Measurements from ENCODE around the gene NR1H4. TPM values are rescaled to one million over a fixed set of nuclear protein-coding genes. Genes with fewer than 3 reads are reported as not detected.

NR1H4 gene
- total and polyA plus RNA-seq, 2 of the 13 experiments (the other 11 are each of a cell fraction or from before 2014, with no cell fraction given): 27.3 to 114 TPM

GRCh38 chr12:100518376-100518775, 44.7 kb downstream of the NR1H4 start (continued):
- TF ChIP-seq SETDB1 (CRISPR knock-in tag; IDR thresholded peaks at IDR 0.05; ENCODE audit: borderline replicate concordance): no peak

DNA sequence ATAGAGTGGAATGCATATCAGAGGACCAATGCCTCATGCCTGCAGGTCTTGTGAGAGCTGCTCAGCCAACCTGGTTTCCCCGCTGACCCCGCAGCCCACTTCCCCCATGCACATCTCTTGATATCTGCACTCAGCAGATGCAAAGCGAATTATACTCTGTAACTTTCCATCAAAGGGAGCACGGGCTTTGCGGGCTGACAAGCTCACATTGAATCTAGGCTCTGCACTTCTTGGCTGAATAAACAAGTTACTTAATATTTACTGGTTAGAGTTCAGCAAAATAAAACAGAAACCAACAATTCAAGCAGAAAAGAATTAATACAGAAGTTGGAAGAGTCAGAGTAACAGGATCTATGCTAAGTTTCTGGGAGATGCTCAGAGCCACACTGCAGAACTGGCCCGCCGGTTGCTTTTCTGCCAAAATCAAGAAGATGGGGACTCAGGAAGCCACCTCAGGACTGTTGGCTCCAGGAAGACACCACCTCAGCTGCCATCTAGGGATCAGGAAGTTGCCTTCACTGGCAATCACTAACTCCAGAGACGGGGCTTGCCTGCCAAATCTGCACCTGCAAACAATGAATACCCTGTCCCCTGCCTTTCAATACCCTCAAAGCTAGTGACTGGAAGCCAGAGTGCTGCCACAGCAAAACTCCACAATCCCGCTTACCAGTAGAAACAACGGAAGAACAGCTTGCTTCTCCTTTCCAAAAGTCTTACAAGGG, 46.5 kb downstream of the NR1H4 start:
- peaks cover 4 to 52% of the 10 kb centered on the region in 2 experiments; a peak in 4 of 5 replicates for H3K36me3 ChIP-seq (replicated peaks in 1 of 2; ENCODE audit: control insufficient read depth in 1 of 2, insufficient read depth in 2 of 2, low read length in 2 of 2)
- in situ Hi-C loops (cut with HindIII; ENCODE audit: extremely low pct_ligation_motif_present, low pct_unique_long_range_greater_than_20kb): no loop called here
- intact Hi-C loops (cut with micrococcal nuclease; ENCODE audit: unreplicated experiment): no loop called here
- no TSS peak for BruUV-seq (replicated peaks)
- peak; percentile 28; the same call in 2 of the 3 replicates for ATAC-seq
- peaks cover 22% of the 10 kb centered on the region; the same call in 1 of the 2 replicates for H3K4me1 ChIP-seq (ENCODE audit: insufficient read depth, low read length)
- H3K79me2 ChIP-seq (ENCODE audit: insufficient read depth, low read length): peaks cover 10% of the 10 kb centered on the region
- no peak for TF ChIP-seq ZNF12 (CRISPR knock-in tag; IDR thresholded peaks at IDR 0.05)
- no peak for TF ChIP-seq ZNF337 (CRISPR knock-in tag; IDR thresholded peaks at IDR 0.05; ENCODE audit: borderline replicate concordance, low read depth)
- no peak for TF ChIP-seq HNRNPUL1 (IDR thresholded peaks at IDR 0.05; ENCODE audit: low read depth, low read length)
- no peak for TF ChIP-seq MBD4 (IDR thresholded peaks at IDR 0.05; ENCODE audit: borderline replicate concordance, low read length)
- TF ChIP-seq POGZ (CRISPR knock-in tag; IDR thresholded peaks at IDR 0.05): no peak
- TF ChIP-seq, protein P1, sequence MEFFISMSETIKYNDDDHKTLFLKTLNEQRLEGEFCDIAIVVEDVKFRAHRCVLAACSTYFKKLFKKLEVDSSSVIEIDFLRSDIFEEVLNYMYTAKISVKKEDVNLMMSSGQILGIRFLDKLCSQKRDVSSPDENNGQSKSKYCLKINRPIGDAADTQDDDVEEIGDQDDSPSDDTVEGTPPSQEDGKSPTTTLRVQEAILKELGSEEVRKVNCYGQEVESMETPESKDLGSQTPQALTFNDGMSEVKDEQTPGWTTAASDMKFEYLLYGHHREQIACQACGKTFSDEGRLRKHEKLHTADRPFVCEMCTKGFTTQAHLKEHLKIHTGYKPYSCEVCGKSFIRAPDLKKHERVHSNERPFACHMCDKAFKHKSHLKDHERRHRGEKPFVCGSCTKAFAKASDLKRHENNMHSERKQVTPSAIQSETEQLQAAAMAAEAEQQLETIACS (CRISPR knock-in tag; IDR thresholded peaks at IDR 0.05): no peak
- TF ChIP-seq ZBTB8A (CRISPR knock-in tag; IDR thresholded peaks at IDR 0.05; ENCODE audit: borderline replicate concordance, low read depth): no peak
- no peak for TF ChIP-seq CCAR2 (optimal IDR thresholded peaks at IDR 0.05; ENCODE audit: low read depth, low read length)
- no peak for TF ChIP-seq MAFF (IDR thresholded peaks at IDR 0.05; ENCODE audit: low read depth, low read length)
- no peak for TF ChIP-seq SP1 (IDR thresholded peaks at IDR 0.05)
- no peak for TF ChIP-seq SP1 (CRISPR knock-in tag; IDR thresholded peaks at IDR 0.05)
- TF ChIP-seq FOXJ3 (CRISPR knock-in tag; IDR thresholded peaks at IDR 0.05; ENCODE audit: borderline replicate concordance): no peak
- TF ChIP-seq TOE1 (CRISPR knock-in tag; IDR thresholded peaks at IDR 0.05): no peak
- TF ChIP-seq U2AF2 (IDR thresholded peaks at IDR 0.05; ENCODE audit: low read depth, low read length): no peak
- no peak for TF ChIP-seq MYC (CRISPR knock-in tag; IDR thresholded peaks at IDR 0.05; ENCODE audit: borderline replicate concordance)
- H3K27me3 ChIP-seq (ENCODE audit: control insufficient read depth in 1 of 2, insufficient read depth in 2 of 2, low read length in 2 of 2): no peaks in the 10 kb centered on the region
- no peak overlapping the region for H3K4me2 ChIP-seq (ENCODE audit: low read depth, low read length)
- FAIRE-seq: no peak
- ChIA-PET POLR2A (no interaction called here), CTCF (ENCODE audit: low intra/inter-chr PET ratio, low total read pairs) (no interaction called here)
- no peaks in the 10 kb centered on the region for H3K9me3 ChIP-seq (ENCODE audit: low read length)
- no peak overlapping the region for H3K4me3 ChIP-seq (replicated peaks in 1 of 3; ENCODE audit: insufficient read depth in 1 of 3, low read depth in 2 of 3, low read length in 3 of 3)
- no peaks in the 10 kb centered on the region for H4K20me1 ChIP-seq (ENCODE audit: insufficient read depth, low read length)
- H2AFZ ChIP-seq (ENCODE audit: low read length): no peak overlapping the region
- H3K27ac ChIP-seq (ENCODE audit: extremely low read length, insufficient read depth, low read length): no peak overlapping the region
- DNase-seq (ENCODE audit: low spot score): no peak
- WGBS (ENCODE audit: low lambda C conversion rate): 94% methylated on average over 10 of the region's 10 CpGs
- no peak overlapping the region for H3K9ac ChIP-seq (ENCODE audit: insufficient read depth, low read depth, low read length)
